Ascending aorta (tissue), 2 donors: ENCODE measurements around the gene PLXNA4. TPM values are rescaled to one million over a fixed set of nuclear protein-coding genes. Genes with fewer than 3 reads are reported as not detected.

Experiments used
- DNase-seq, 2 donors: peaks; one replicate each; pipeline ENCODE4 v3.0.0-alpha.2; 2019; ENCODE audit warnings: low spot score in 2 of 2
- H3K27ac ChIP-seq, 2 donors: fragments of 200-600 bp; sonication (generic); one replicate each; pipeline ENCODE4 v1.5.1; 2016 to 2017; ENCODE audit warnings: mild to moderate bottlenecking in 1 of 2
- H3K27me3 ChIP-seq: fragments of 200-600 bp; sonication (generic); one replicate; pipeline ENCODE4 v1.5.1; 2017
- H3K36me3 ChIP-seq, 2 donors: fragments of 200-600 bp; sonication (generic); one replicate each; pipeline ENCODE4 v1.5.1; 2016
- H3K4me1 ChIP-seq, 2 donors: fragments of 200-600 bp; sonication (generic); one replicate each; pipeline ENCODE4 v1.5.1; 2016 to 2017; ENCODE audit warnings: mild to moderate bottlenecking in 1 of 2
- H3K4me3 ChIP-seq, 2 donors: fragments of 200-600 bp; sonication (generic); one replicate each; pipeline ENCODE4 v1.5.1; 2016 to 2017; ENCODE audit warnings: mild to moderate bottlenecking in 1 of 2
- H3K9me3 ChIP-seq, 2 donors: fragments of 200-600 bp; sonication (generic); one replicate each; pipeline ENCODE4 v1.5.1; 2016
- CTCF ChIP-seq, 3 experiments: fragments of 200-600 bp in 2 of 3; fragments of 450-650 bp in 1 of 3; sonication (generic) in 2 of 3; IDR thresholded peaks; one replicate each; pipeline ENCODE4 v1.5.1; 2016 to 2019; ENCODE audit warnings: antibody characterized with exemption in 3 of 3, mild to moderate bottlenecking in 1 of 3, moderate library complexity in 1 of 3
- intact Hi-C: fragments of 100-400 bp; cut with DNase I; formaldehyde crosslinking; loops from one replicate; pipeline ENCODE4 v1.15.1; 2023
- total RNA-seq: library from RNA; depleted of rRNA; stranded (reverse); fragments of >200 nt; gene quantifications from one replicate; pipeline ENCODE4 v1.1.0, GENCODE V29; 2016

Gene PLXNA4
- total RNA-seq, 1 donor from 2014 or later = 27.1 TPM

DNA sequence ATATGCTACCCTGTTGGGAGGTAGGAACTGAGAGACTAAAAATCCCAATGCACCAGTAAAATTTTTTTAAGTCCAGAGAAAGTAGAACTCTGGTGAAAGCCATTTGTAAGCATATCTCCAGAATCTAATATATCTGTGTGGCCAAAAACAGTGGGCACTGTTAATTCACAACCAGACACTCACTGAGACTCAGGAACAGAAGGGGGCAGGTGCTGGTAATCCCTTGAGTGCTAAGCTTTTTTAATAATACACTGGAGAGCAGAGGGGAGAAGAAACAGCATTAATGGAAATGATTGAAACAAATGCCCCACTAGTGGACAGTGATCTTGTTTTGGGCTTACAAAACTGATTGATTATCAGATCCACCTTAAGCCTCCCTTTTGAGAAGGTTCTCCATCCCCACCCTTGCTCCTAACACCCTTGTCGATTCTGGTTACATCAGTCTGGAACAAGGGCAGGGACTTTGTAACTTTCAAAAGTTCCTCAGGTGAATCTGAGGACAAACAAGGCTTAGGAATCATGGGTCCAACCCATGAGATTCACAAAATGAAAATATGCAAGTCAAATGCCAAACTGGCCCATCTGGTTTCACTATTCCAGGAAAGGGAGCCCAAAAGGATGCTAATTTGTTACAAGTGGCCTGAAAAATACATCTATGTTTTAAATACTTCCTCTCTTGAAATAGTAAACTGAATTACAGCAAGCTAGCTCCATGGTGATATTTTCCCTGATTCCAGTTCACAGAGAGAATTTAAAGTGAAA, 29.7 kb downstream of the PLXNA4 start:
- intact Hi-C loops = no loop called here
- Histone ChIP-seq H3K9me3 (peaks cover 9 to 16% of the 10 kb centered on the region in 2 donors), H3K36me3 (peaks cover 7 to 9% of the 10 kb centered on the region in 2 donors), H3K27ac (no peak overlapping the region), H3K4me1 (no peaks in the 10 kb centered on the region), H3K4me3 (no peak overlapping the region), H3K27me3 (no peaks in the 10 kb centered on the region)
- DNase-seq = no peak
- TF ChIP-seq CTCF (IDR thresholded peaks at IDR 0.05) = no peak

- no peak overlapping the region for H3K4me3 ChIP-seq
- no peak overlapping the region for H3K27ac ChIP-seq
- H3K36me3 ChIP-seq = peaks cover 1 to 3% of the 10 kb centered on the region in 2 donors
- intact Hi-C loops = no loop called here
- DNase-seq = no peak
- H3K9me3 ChIP-seq = peaks cover 1 to 9% of the 10 kb centered on the region in 2 donors
- H3K4me1 ChIP-seq = no peaks in the 10 kb centered on the region
- no peaks in the 10 kb centered on the region for H3K27me3 ChIP-seq
- no peak for TF ChIP-seq CTCF (IDR thresholded peaks at IDR 0.05)
Measured at GRCh38 chr7:132545756-132546155, 30.5 kb downstream of the PLXNA4 start.

GRCh38 chr7:132544999-132545398, 31.3 kb downstream of the PLXNA4 start:
- no peak for DNase-seq
- H3K36me3 ChIP-seq = peaks cover 0 to under 1% of the 10 kb centered on the region in 2 donors
- H3K9me3 ChIP-seq = peaks cover 0 to 5% of the 10 kb centered on the region in 2 donors
- no peaks in the 10 kb centered on the region for H3K4me1 ChIP-seq
- H3K4me3 ChIP-seq = no peak overlapping the region
- no peak overlapping the region for H3K27ac ChIP-seq
- intact Hi-C loops = no loop called here
- no peak for TF ChIP-seq CTCF (IDR thresholded peaks at IDR 0.05)
- H3K27me3 ChIP-seq = no peaks in the 10 kb centered on the region

DNA sequence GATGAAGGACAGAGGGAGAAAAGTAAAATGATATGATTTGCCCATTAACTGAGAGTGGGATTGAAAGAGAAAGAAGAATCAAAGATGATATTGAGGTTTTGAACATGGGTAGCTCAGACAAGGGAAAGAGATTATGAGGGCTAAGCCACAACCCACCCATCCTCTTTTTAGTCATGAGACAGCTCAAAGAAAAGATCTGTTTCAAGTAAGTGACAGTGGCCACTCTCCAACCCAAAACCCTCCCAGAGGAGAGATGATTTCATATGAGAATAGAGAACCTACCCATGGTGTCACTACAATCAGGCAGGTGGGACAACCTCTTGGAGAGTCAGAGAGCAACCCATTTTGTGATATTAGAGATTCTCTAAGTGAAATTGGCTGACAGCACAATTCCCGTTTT, 32.2 kb downstream of the PLXNA4 start:
- Histone ChIP-seq H3K4me3 (no peak overlapping the region), H3K27ac (no peak overlapping the region), H3K36me3 (peaks cover 0 to 3% of the 10 kb centered on the region in 2 donors), H3K27me3 (no peaks in the 10 kb centered on the region), H3K4me1 (no peaks in the 10 kb centered on the region), H3K9me3 (peaks cover 0 to 5% of the 10 kb centered on the region in 2 donors)
- no peak for TF ChIP-seq CTCF (IDR thresholded peaks at IDR 0.05)
- no peak for DNase-seq
- intact Hi-C loops = no loop called here

GRCh38 chr7:132542895-132543294, 33.4 kb downstream of the PLXNA4 start:
- Histone ChIP-seq H3K36me3 (peaks cover 0 to 3% of the 10 kb centered on the region in 2 donors), H3K4me3 (no peak overlapping the region), H3K27ac (no peak overlapping the region), H3K27me3 (no peaks in the 10 kb centered on the region), H3K9me3 (peaks cover 0 to 5% of the 10 kb centered on the region in 2 donors), H3K4me1 (no peaks in the 10 kb centered on the region)
- intact Hi-C loops = no loop called here
- no peak for TF ChIP-seq CTCF (IDR thresholded peaks at IDR 0.05)
- DNase-seq = no peak
